Endothelial cell of umbilical vein (primary cell): ENCODE measurements around the gene LUZP2.

Experiments
- POLR2AphosphoS5 ChIP-seq: IDR thresholded peaks from 2 replicates; pipeline ENCODE4 v1.6.1; 2012; ENCODE audit warnings: low read depth, mild to moderate bottlenecking, control low read depth, low read length, moderate library complexity; ENCODE audit not compliant: insufficient read depth
- TF ChIP-seq, protein P1 (sequence below), 2 donors: IDR thresholded peaks; 1 replicate in 1 of 2; 2 replicates in 1 of 2; pipeline ENCODE4 v1.5.1; 2011; ENCODE audit warnings: low read length in 2 of 2, mild to moderate bottlenecking in 2 of 2, moderate library complexity in 2 of 2, control low read depth in 1 of 2, inconsistent platforms in 1 of 2, low read depth in 1 of 2; ENCODE audit not compliant: insufficient read depth in 1 of 2; ENCODE audit errors: extremely low read depth in 1 of 2

DNA sequence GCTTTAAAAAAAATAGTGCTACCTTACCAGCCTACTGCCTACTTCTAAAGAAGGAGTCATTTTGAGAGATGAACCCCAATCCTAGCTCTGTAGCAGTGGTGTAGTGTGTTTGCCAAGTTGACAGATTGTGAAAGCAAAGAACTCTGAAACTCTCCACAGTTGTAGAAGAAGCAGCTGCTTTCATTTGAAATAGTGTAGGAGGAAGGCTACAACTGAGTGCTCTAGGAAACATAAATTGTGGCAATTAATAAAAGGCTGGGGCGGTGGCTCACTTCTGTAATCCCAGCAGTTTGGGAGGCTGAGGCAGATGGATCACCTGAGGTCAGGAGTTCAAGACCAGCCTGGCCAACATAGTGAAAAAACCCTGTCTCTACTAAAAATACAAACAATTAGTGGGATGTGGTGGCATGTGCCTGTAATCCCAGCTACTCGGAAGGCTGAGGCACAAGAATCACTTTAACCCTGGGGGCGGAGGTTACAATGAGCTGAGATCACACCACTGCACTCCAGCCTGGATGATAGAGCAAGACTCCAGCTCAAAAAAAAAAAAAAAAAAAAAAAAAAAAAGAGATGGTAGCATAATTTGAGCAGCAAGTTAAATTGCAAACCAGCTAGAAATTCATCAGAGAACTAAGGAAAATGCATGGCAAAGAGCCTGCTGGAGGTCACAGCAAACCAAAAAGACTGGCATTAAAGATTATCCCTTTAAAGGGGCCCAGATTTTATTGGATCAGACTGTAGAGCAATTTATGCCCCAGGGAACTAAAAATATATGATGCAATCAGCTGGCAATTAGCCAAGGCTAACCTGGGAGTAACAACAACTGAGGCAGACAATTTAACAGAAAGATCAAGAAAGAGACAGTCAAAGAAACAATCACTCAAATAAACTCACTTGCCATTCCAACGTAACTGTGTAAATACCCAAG lies 112.6 kb downstream of the LUZP2 start:
- TF ChIP-seq, protein P1, sequence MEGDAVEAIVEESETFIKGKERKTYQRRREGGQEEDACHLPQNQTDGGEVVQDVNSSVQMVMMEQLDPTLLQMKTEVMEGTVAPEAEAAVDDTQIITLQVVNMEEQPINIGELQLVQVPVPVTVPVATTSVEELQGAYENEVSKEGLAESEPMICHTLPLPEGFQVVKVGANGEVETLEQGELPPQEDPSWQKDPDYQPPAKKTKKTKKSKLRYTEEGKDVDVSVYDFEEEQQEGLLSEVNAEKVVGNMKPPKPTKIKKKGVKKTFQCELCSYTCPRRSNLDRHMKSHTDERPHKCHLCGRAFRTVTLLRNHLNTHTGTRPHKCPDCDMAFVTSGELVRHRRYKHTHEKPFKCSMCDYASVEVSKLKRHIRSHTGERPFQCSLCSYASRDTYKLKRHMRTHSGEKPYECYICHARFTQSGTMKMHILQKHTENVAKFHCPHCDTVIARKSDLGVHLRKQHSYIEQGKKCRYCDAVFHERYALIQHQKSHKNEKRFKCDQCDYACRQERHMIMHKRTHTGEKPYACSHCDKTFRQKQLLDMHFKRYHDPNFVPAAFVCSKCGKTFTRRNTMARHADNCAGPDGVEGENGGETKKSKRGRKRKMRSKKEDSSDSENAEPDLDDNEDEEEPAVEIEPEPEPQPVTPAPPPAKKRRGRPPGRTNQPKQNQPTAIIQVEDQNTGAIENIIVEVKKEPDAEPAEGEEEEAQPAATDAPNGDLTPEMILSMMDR (IDR thresholded peaks at IDR 0.05; ENCODE audit: extremely low read depth in 1 of 2, insufficient read depth in 1 of 2, low read depth in 1 of 2, low read length in 2 of 2): no peak
- no peak for TF ChIP-seq POLR2AphosphoS5
